Thoracic aorta (tissue), 2 donors: ENCODE results near the gene PDE4D. TPM values are rescaled to one million over a fixed set of nuclear protein-coding genes. Genes with fewer than 3 reads are reported as not detected.

Source experiments
- ATAC-seq: fragments of 150-250 bp; one replicate; pipeline ENCODE4 v1.8.0; 2017; ENCODE audit warnings: low read depth; ENCODE audit not compliant: insufficient number of reproducible peaks, low FRiP score
- DNase-seq: peaks from one replicate; pipeline ENCODE4 v3.0.0-alpha.2; 2020; ENCODE audit warnings: low spot score
- H3K27ac ChIP-seq, 2 donors: fragments of 200-600 bp; sonication (generic); 1 replicate in 1 of 2; 2 replicates in 1 of 2; pipeline ENCODE4 v1.5.1; 2016; ENCODE audit warnings: mild to moderate bottlenecking in 2 of 2, moderate library complexity in 2 of 2
- H3K27me3 ChIP-seq: fragments of 200-600 bp; sonication (generic); replicated peaks from 2 replicates; pipeline ENCODE4 v1.6.0; 2016; ENCODE audit warnings: mild to moderate bottlenecking; ENCODE audit not compliant: insufficient read depth
- H3K36me3 ChIP-seq: fragments of 200-600 bp; sonication (generic); one replicate; pipeline ENCODE4 v1.5.1; 2016
- H3K4me1 ChIP-seq, 2 donors: fragments of 200-600 bp; sonication (generic); 1 replicate in 1 of 2; 2 replicates in 1 of 2; pipeline versions ENCODE4 v1.5.1 to v1.6.0; 2016; ENCODE audit warnings: low read depth in 2 of 2, mild to moderate bottlenecking in 1 of 2; ENCODE audit not compliant: control insufficient read depth in 1 of 2
- H3K4me3 ChIP-seq: fragments of 200-600 bp; sonication (generic); 2 replicates; pipeline ENCODE4 v1.5.1; 2016; ENCODE audit warnings: mild to moderate bottlenecking
- H3K9me3 ChIP-seq: fragments of 200-600 bp; sonication (generic); 2 replicates; pipeline ENCODE4 v1.5.1; 2016
- total RNA-seq, 2 donors: library from RNA; depleted of rRNA; stranded (reverse); fragments of >200 nt; gene quantifications; one replicate each; pipeline versions ENCODE4 v1.1.0 to v1.2.3, GENCODE V29; 2016
- TF ChIP-seq, protein P1 (sequence below): fragments of 200-600 bp; sonication (generic); IDR thresholded peaks from one replicate; pipeline ENCODE4 v1.5.1; 2019; ENCODE audit warnings: antibody characterized with exemption

Gene PDE4D
- total RNA-seq, 2 donors from 2014 or later: 34.0 to 85.8 TPM

DNA sequence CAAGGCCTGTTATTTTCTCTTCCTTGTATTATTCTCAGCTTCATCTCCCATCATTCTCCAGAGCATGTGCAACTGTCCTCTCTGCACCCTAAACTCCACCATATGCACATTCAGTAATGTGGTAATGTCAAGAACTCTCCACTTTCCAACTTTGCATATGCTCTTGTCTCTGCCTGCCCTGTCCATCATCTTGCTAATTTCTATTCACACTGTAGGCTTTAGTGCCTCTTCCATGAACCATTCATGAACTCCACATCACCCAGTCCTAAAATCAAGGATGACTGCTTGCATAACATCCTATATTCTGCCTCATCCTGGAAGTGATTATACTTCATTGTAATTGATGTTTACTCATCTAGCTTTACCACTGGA lies 354.8 kb downstream of the PDE4D start:
- TF ChIP-seq, protein P1, sequence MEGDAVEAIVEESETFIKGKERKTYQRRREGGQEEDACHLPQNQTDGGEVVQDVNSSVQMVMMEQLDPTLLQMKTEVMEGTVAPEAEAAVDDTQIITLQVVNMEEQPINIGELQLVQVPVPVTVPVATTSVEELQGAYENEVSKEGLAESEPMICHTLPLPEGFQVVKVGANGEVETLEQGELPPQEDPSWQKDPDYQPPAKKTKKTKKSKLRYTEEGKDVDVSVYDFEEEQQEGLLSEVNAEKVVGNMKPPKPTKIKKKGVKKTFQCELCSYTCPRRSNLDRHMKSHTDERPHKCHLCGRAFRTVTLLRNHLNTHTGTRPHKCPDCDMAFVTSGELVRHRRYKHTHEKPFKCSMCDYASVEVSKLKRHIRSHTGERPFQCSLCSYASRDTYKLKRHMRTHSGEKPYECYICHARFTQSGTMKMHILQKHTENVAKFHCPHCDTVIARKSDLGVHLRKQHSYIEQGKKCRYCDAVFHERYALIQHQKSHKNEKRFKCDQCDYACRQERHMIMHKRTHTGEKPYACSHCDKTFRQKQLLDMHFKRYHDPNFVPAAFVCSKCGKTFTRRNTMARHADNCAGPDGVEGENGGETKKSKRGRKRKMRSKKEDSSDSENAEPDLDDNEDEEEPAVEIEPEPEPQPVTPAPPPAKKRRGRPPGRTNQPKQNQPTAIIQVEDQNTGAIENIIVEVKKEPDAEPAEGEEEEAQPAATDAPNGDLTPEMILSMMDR: no peak
- no peak for ATAC-seq
- H3K36me3 ChIP-seq: no peaks in the 10 kb centered on the region
- H3K9me3 ChIP-seq: no peaks in the 10 kb centered on the region
- peaks cover 7 to 31% of the 10 kb centered on the region in 2 donors for H3K4me1 ChIP-seq
- H3K27ac ChIP-seq: no peak overlapping the region
- H3K4me3 ChIP-seq: no peak overlapping the region
- DNase-seq: no peak
- H3K27me3 ChIP-seq: no peaks in the 10 kb centered on the region

DNA sequence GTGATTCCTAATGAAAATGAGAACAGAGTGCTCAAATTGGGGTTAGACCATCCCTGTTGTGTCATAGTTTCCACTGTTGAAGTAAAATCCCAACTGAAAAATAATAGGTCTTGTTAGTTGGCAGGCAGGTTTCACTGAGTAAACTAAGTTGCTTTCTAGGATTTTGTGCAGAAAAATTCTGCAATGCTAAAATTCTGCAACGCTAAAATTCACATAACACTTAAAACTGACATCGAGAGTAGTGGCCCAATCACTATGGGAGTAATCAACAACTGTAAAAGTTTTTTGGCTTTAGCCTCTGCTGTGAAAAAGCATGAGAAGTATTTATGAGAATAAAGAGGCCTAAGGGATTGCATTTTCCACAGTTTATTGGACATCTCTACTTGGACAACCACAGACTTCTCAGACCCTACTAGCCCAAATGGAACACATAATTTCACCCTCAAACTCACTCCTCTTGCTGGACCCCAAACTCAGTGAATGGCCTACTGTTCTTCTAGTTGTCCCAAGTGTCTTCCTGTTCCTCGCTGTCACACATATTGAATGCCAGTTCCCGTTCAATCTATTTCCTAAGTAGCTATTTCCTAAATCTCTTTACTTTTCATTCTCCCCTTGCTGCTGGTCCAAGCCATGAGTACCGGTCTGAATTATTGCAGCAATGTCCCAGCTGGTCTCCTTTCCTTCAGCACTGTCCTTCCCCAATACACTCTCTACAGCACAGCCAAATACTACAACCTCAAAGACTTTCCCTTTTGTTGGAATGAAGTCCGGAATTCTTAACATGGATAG lies 355.4 kb downstream of the PDE4D start:
- Histone ChIP-seq H3K4me1 (peaks cover 7 to 25% of the 10 kb centered on the region in 2 donors), H3K27me3 (no peaks in the 10 kb centered on the region), H3K36me3 (no peaks in the 10 kb centered on the region), H3K27ac (no peak overlapping the region), H3K4me3 (no peak overlapping the region), H3K9me3 (no peaks in the 10 kb centered on the region)
- no peak for ATAC-seq
- DNase-seq: no peak
- TF ChIP-seq, protein P1: no peak

DNA sequence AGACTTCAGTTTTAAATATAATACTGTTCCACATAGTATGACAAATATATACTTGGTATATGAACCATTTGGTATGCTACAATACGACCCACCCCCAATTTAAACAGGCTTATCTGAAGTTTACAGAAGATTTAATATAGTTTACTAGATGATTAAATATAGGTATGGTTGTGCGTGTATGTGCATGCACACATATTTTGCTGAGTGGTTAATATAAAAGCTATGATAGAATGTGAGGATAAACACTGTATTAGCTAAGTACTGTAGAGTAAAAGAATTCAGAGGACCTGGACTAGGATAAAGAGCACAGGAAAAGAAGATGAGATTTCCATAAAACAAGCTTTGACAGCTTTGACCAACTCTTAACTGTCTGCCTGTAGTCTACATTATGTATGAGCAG lies 356.7 kb downstream of the PDE4D start:
- Histone ChIP-seq H3K27ac (no peak overlapping the region), H3K36me3 (no peaks in the 10 kb centered on the region), H3K9me3 (no peaks in the 10 kb centered on the region), H3K4me3 (no peak overlapping the region), H3K27me3 (no peaks in the 10 kb centered on the region), H3K4me1 (peaks cover under 1 to 14% of the 10 kb centered on the region in 2 donors)
- ATAC-seq (no peak), DNase-seq (no peak)
- TF ChIP-seq, protein P1: no peak

DNA sequence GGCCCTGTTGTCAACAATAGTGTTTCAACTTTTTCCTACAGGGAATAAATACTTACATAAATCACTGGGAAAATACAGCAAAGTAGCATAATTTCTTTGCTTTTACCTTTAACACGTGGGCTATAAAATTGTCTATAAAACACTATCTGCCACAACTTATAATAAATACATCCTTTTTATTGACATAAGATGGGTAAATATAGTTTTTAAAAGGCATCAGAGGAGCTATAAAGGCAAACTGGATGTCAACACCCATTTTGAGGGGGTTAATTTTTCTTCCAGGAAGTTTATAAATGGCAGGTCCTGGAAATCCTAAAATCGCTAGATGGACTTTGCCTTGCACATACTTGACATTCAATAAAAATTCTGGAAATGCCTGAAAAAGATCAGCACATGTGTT lies 358.0 kb downstream of the PDE4D start:
- DNase-seq (no peak), ATAC-seq (no peak)
- Histone ChIP-seq H3K9me3 (no peaks in the 10 kb centered on the region), H3K4me3 (no peak overlapping the region), H3K36me3 (no peaks in the 10 kb centered on the region), H3K27ac (no peak overlapping the region), H3K27me3 (no peaks in the 10 kb centered on the region), H3K4me1 (peaks cover 0 to 6% of the 10 kb centered on the region in 2 donors)
- TF ChIP-seq, protein P1: no peak

DNA sequence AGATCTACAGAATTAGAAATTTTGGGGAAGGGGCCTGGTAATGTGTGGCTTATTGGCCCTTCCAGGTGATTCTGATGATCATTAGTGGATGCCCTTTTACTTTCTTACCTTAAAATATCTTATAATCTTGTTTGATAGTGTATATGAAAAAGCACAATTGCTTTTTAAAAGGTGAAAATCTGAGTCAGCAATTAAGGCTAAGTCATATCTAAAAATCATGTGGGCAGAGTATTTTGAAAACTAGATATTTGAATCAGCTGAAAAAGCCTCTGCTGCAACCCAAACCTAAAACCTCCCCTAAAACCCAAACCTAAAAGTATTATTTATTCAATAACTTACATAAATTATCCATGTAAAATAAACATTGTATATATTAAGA lies 359.8 kb downstream of the PDE4D start:
- no peak for ATAC-seq
- TF ChIP-seq, protein P1: no peak

More for the DNA sequence above, 359.8 kb downstream of the PDE4D start:
- Histone ChIP-seq H3K36me3 (no peaks in the 10 kb centered on the region), H3K4me3 (no peak overlapping the region), H3K4me1 (no peaks in the 10 kb centered on the region), H3K9me3 (no peaks in the 10 kb centered on the region), H3K27ac (no peak overlapping the region), H3K27me3 (no peaks in the 10 kb centered on the region)
- no peak for DNase-seq
